Measurements from ENCODE around the gene NCKAP5.

DNA sequence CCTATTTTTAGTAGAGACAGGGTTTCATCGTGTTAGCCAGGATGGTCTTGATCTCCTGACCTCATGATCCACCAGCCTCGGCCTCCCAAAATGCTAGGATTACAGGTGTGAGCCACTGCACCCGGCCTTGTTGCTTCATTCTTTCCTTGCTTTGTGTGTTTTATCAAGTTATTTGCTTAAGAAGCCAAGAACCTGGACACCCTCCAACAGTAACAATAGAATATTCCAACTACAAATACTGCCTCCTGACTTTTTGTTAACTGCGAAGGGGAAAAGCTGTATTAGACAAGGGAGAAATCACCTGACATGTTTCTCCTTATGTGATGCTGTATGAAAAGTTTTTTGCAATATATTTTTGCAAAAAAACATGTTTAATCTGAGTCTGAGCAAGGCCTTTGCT lies 297.2 kb downstream of the NCKAP5 start:
- TF ChIP-seq, protein P1, sequence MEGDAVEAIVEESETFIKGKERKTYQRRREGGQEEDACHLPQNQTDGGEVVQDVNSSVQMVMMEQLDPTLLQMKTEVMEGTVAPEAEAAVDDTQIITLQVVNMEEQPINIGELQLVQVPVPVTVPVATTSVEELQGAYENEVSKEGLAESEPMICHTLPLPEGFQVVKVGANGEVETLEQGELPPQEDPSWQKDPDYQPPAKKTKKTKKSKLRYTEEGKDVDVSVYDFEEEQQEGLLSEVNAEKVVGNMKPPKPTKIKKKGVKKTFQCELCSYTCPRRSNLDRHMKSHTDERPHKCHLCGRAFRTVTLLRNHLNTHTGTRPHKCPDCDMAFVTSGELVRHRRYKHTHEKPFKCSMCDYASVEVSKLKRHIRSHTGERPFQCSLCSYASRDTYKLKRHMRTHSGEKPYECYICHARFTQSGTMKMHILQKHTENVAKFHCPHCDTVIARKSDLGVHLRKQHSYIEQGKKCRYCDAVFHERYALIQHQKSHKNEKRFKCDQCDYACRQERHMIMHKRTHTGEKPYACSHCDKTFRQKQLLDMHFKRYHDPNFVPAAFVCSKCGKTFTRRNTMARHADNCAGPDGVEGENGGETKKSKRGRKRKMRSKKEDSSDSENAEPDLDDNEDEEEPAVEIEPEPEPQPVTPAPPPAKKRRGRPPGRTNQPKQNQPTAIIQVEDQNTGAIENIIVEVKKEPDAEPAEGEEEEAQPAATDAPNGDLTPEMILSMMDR (IDR thresholded peaks at IDR 0.05; ENCODE audit: low read length): no peak
- no peak for TF ChIP-seq EZH2 (IDR thresholded peaks at IDR 0.05; ENCODE audit: borderline replicate concordance, low read length)
